ENCODE measurements around the gene UBE3B. TPM values are rescaled to one million over a fixed set of nuclear protein-coding genes. Genes with fewer than 3 reads are reported as not detected.

Gene UBE3B
- total RNA-seq, 6 experiments from 2014 or later: 41.3 to 43.6 (median 43.1) TPM

GRCh38 chr12:109475993-109476806 is 1.2 kb upstream of the UBE3B start:
- DNase-seq: no peak
- H3K4me3 Mint-ChIP-seq: peak overlapping the region; percentile 96
- no peaks in the 10 kb centered on the region for H3K9me3 Mint-ChIP-seq
- H3K36me3 Mint-ChIP-seq (ENCODE audit: low read depth): peaks cover 21% of the 10 kb centered on the region
- peaks cover 43% of the 10 kb centered on the region for H3K4me1 Mint-ChIP-seq (ENCODE audit: low read depth)
- peak overlapping the region; percentile 100 for H3K27ac Mint-ChIP-seq
- peaks cover 2% of the 10 kb centered on the region; the same call in 1 of the 2 replicates for H3K27me3 Mint-ChIP-seq (ENCODE audit: insufficient read depth)
- no peak for TF ChIP-seq CTCF (IDR thresholded peaks at IDR 0.05)

GRCh38 chr12:109476807-109477184 is 638 bp upstream of the UBE3B start:
- peak overlapping the region; percentile 96 for H3K4me3 Mint-ChIP-seq
- H3K4me1 Mint-ChIP-seq (ENCODE audit: low read depth): peaks cover 43% of the 10 kb centered on the region
- peak overlapping the region; percentile 100 for H3K27ac Mint-ChIP-seq
- H3K9me3 Mint-ChIP-seq: no peaks in the 10 kb centered on the region
- peaks cover 2% of the 10 kb centered on the region; the same call in 1 of the 2 replicates for H3K27me3 Mint-ChIP-seq (ENCODE audit: insufficient read depth)
- peaks cover 21% of the 10 kb centered on the region for H3K36me3 Mint-ChIP-seq (ENCODE audit: low read depth)
- DNase-seq: no peak
- TF ChIP-seq CTCF (IDR thresholded peaks at IDR 0.05): no peak

- Mint-ChIP-seq H3K9me3 (no peaks in the 10 kb centered on the region), H3K4me3 (peak overlapping the region; percentile 96), H3K27me3 (ENCODE audit: insufficient read depth) (no peaks in the 10 kb centered on the region), H3K4me1 (ENCODE audit: low read depth) (peaks cover 40% of the 10 kb centered on the region), H3K36me3 (ENCODE audit: low read depth) (peaks cover 19% of the 10 kb centered on the region), H3K27ac (peak overlapping the region; percentile 100)
- TF ChIP-seq CTCF (IDR thresholded peaks at IDR 0.05): no peak
- DNase-seq: no peak
Measured at GRCh38 chr12:109477963-109478315, 505 bp downstream of the UBE3B start.

- no peak overlapping the region for H3K27ac Mint-ChIP-seq
Measured at GRCh38 chr12:109479761-109480160, 2.3 kb downstream of the UBE3B start.

GRCh38 chr12:109480356-109480755 is 2.9 kb downstream of the UBE3B start:
- H3K9me3 Mint-ChIP-seq: no peaks in the 10 kb centered on the region
- TF ChIP-seq CTCF (IDR thresholded peaks at IDR 0.05): no peak
- H3K36me3 Mint-ChIP-seq (ENCODE audit: low read depth): peaks cover 24% of the 10 kb centered on the region
- no peaks in the 10 kb centered on the region for H3K27me3 Mint-ChIP-seq (ENCODE audit: insufficient read depth)
- H3K4me3 Mint-ChIP-seq: no peak overlapping the region
- H3K4me1 Mint-ChIP-seq (ENCODE audit: low read depth): peaks cover 24% of the 10 kb centered on the region
- DNase-seq: no peak
- no peak overlapping the region for H3K27ac Mint-ChIP-seq

More at GRCh38 chr12:109479761-109480160, 2.3 kb downstream of the UBE3B start:
- Mint-ChIP-seq H3K4me1 (ENCODE audit: low read depth) (peaks cover 29% of the 10 kb centered on the region), H3K36me3 (ENCODE audit: low read depth) (peaks cover 20% of the 10 kb centered on the region), H3K9me3 (no peaks in the 10 kb centered on the region), H3K27me3 (ENCODE audit: insufficient read depth) (no peaks in the 10 kb centered on the region), H3K4me3 (no peak overlapping the region)
- DNase-seq: no peak
- no peak for TF ChIP-seq CTCF (IDR thresholded peaks at IDR 0.05)

Measured in HFFc6 (cell line).